Esophagus muscularis mucosa (tissue), 4 donors: ENCODE data around the gene STRN.

Experiments
- EP300 ChIP-seq: sonication (generic); formaldehyde crosslinking; IDR thresholded peaks from one replicate; pipeline ENCODE4 v1.6.1; 2017; ENCODE audit warnings: antibody characterized with exemption
- POLR2A ChIP-seq: fragments of 450-650 bp; IDR thresholded peaks from one replicate; pipeline ENCODE4 v1.6.1; 2017; ENCODE audit warnings: antibody characterized with exemption, moderate library complexity, mild to moderate bottlenecking, low read depth
- POLR2AphosphoS5 ChIP-seq, 2 donors: sonication (generic); formaldehyde crosslinking; IDR thresholded peaks; one replicate each; pipeline ENCODE4 v1.6.1; 2017; ENCODE audit warnings: antibody characterized with exemption in 2 of 2
- TF ChIP-seq, protein P1 (sequence below), 3 experiments: fragments of 200-600 bp in 2 of 3; fragments of 450-650 bp in 1 of 3; sonication (generic) in 2 of 3; IDR thresholded peaks; one replicate each; pipeline ENCODE4 v1.5.1; 2017 to 2019; ENCODE audit warnings: antibody characterized with exemption in 3 of 3, mild to moderate bottlenecking in 2 of 3, moderate library complexity in 1 of 3

DNA sequence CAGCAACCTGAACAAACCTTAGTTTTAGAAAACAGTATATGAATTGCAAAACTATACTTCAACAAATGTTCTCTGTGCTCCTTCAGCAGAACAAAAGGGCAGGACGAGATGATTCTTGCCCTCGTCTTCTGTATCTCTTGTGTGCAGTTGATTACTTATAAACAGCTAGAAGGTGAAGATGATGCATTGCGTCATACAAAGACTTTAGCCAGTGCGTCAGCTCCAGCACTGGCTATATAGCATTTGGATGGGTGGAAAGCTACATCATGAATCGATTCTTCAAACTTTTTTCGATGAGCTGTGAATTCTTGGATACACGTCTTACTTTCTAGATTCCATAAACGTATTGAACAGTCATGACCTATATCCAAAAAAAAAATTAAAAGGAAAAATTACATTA lies 117.1 kb downstream of the STRN start:
- TF ChIP-seq, protein P1, sequence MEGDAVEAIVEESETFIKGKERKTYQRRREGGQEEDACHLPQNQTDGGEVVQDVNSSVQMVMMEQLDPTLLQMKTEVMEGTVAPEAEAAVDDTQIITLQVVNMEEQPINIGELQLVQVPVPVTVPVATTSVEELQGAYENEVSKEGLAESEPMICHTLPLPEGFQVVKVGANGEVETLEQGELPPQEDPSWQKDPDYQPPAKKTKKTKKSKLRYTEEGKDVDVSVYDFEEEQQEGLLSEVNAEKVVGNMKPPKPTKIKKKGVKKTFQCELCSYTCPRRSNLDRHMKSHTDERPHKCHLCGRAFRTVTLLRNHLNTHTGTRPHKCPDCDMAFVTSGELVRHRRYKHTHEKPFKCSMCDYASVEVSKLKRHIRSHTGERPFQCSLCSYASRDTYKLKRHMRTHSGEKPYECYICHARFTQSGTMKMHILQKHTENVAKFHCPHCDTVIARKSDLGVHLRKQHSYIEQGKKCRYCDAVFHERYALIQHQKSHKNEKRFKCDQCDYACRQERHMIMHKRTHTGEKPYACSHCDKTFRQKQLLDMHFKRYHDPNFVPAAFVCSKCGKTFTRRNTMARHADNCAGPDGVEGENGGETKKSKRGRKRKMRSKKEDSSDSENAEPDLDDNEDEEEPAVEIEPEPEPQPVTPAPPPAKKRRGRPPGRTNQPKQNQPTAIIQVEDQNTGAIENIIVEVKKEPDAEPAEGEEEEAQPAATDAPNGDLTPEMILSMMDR (IDR thresholded peaks at IDR 0.05) = no peak
- no peak for TF ChIP-seq POLR2AphosphoS5 (IDR thresholded peaks at IDR 0.05)
- no peak for TF ChIP-seq POLR2A
- TF ChIP-seq EP300 = no peak
